ENCODE measurements around the gene LSAMP.

GRCh38 chr3:115852278-115852677, 593.0 kb downstream of the LSAMP start:
- TF ChIP-seq CTCF (IDR thresholded peaks at IDR 0.05; ENCODE audit: insufficient read depth, low read length, poor library complexity, severe bottlenecking): no peak
- no peak for TF ChIP-seq EZH2phosphoT487 (conservative IDR thresholded peaks at IDR 0.05; ENCODE audit: low read length)
